ENCODE data around the gene CCDC51.
A peak's percentile ranks its signal among the peaks of the same experiment; 100 is the strongest.

CCDC51 gene

DNA sequence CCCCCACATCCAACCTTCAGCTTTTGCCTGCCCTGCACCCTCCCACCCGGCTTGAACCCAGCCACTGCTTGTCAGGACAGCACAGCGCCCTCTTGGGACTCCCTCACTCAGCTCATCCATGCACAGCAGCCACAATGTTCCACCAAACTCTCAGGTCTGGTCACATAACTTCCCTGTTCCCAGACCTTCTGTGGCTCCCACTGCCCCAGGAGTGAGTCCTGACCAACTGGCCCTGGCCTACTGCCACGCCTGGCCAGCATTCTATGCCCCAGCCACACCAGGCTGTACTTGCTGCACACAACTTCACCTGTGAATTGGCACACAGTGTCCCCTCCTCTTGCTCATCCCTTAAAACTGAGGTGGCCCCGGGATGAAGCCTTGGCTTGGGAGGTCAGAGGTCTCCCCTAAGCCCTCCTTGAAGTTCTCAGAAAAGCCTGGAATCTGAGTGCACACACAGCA, 31.1 kb downstream of the CCDC51 start:
- DNase-seq = peak; percentile 7
- Histone ChIP-seq H3K36me3 (no peaks in the 10 kb centered on the region), H3K27me3 (no peaks in the 10 kb centered on the region), H3K4me3 (ENCODE audit: low read depth, low read length) (no peak overlapping the region), H3K9me3 (no peaks in the 10 kb centered on the region), H3K4me1 (no peaks in the 10 kb centered on the region)
- TF ChIP-seq, protein P1, sequence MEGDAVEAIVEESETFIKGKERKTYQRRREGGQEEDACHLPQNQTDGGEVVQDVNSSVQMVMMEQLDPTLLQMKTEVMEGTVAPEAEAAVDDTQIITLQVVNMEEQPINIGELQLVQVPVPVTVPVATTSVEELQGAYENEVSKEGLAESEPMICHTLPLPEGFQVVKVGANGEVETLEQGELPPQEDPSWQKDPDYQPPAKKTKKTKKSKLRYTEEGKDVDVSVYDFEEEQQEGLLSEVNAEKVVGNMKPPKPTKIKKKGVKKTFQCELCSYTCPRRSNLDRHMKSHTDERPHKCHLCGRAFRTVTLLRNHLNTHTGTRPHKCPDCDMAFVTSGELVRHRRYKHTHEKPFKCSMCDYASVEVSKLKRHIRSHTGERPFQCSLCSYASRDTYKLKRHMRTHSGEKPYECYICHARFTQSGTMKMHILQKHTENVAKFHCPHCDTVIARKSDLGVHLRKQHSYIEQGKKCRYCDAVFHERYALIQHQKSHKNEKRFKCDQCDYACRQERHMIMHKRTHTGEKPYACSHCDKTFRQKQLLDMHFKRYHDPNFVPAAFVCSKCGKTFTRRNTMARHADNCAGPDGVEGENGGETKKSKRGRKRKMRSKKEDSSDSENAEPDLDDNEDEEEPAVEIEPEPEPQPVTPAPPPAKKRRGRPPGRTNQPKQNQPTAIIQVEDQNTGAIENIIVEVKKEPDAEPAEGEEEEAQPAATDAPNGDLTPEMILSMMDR (IDR thresholded peaks at IDR 0.05; ENCODE audit: low read depth, low read length) = no peak

DNA sequence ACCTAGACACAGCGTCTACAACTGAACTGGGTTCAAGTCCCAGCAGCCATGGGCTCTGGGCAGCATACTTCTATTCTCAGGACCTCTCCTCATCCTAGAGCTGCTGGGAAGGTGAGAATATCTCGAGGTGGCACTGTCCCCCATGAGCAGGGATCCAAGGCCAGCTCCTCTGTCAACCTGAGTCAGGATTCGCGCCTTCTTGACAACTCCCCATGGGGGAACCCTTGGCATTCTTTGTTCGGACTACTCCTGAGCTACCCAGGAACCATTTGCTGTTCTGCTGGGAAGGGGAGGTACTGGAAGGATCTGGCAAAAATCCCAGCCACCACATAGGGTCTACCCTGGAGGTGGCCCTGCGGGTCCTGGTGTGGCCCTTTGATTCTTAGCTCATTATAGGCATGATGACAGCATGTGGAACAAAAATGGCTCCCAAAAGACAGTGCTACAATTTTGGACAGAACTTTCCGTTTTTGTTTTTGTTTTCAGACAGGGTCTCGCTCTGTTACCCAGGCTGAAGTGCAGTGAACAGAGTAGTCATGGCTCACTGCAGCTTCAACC, 32.3 kb downstream of the CCDC51 start:
- no peaks in the 10 kb centered on the region for H3K27me3 ChIP-seq
- TF ChIP-seq, protein P1 (IDR thresholded peaks at IDR 0.05; ENCODE audit: low read depth, low read length) = no peak
- H3K36me3 ChIP-seq = no peaks in the 10 kb centered on the region
- DNase-seq = no peak
- H3K4me3 ChIP-seq (ENCODE audit: low read depth, low read length) = no peak overlapping the region
- H3K4me1 ChIP-seq = no peaks in the 10 kb centered on the region
- H3K9me3 ChIP-seq = no peaks in the 10 kb centered on the region

- H3K4me3 ChIP-seq (ENCODE audit: low read depth, low read length) = no peak overlapping the region
- peak; percentile 1 for DNase-seq
- no peaks in the 10 kb centered on the region for H3K27me3 ChIP-seq
- no peaks in the 10 kb centered on the region for H3K9me3 ChIP-seq
- H3K36me3 ChIP-seq = no peaks in the 10 kb centered on the region
- no peaks in the 10 kb centered on the region for H3K4me1 ChIP-seq
- TF ChIP-seq, protein P1 (IDR thresholded peaks at IDR 0.05; ENCODE audit: low read depth, low read length) = no peak
Observed at GRCh38 chr3:48406443-48407431, 33.2 kb downstream of the CCDC51 start.

- no peaks in the 10 kb centered on the region for H3K4me1 ChIP-seq
- H3K36me3 ChIP-seq = no peaks in the 10 kb centered on the region
- DNase-seq = peak; percentile 1
- no peaks in the 10 kb centered on the region for H3K27me3 ChIP-seq
- H3K9me3 ChIP-seq = no peaks in the 10 kb centered on the region
- no peak overlapping the region for H3K4me3 ChIP-seq (ENCODE audit: low read depth, low read length)
- TF ChIP-seq, protein P1 (IDR thresholded peaks at IDR 0.05; ENCODE audit: low read depth, low read length) = no peak
Observed at GRCh38 chr3:48405971-48406370, 33.9 kb downstream of the CCDC51 start.

DNA sequence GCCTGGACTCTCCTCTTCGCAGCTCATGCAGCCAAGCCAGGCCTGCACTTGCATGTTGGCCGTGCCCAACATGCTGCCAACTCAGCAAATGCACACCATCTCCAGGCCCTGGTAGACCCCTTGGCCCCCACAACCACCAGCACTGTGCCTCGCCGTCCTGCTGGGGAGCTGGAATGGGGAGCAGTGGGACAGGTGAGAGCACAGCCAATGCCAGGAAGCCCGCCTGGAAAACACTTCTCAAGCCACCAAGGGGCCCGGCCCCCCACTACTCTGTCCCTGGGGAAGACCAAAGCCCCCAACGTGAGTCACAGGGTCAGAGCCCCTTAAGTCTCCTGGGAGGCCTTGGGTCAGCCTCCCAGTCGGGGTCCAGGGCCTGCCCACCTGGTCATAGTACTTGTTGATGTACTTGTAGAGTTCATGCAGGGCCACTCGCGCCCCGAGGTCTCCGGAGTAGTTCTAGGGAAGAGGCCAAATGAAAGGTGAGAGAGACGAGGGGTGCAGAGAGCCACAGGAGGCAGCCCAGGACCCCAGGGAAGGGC, 34.5 kb downstream of the CCDC51 start:
- TF ChIP-seq, protein P1 (IDR thresholded peaks at IDR 0.05; ENCODE audit: low read depth, low read length) = no peak
- Histone ChIP-seq H3K4me1 (no peaks in the 10 kb centered on the region), H3K4me3 (ENCODE audit: low read depth, low read length) (no peak overlapping the region), H3K27me3 (no peaks in the 10 kb centered on the region), H3K36me3 (no peaks in the 10 kb centered on the region), H3K9me3 (no peaks in the 10 kb centered on the region)
- DNase-seq = no peak

All from BE2C (cell line).